ENCODE data around the gene TRIOBP. TPM values are rescaled to one million over a fixed set of nuclear protein-coding genes. Genes with fewer than 3 reads are reported as not detected.

TRIOBP gene
- total and polyA plus RNA-seq, 2 donors (not counting 3 experiments of a cell fraction or from before 2014, with no cell fraction given) = 60.6 to 104 TPM

GRCh38 chr22:37711490-37711889 lies 14.6 kb downstream of the TRIOBP start:
- FAIRE-seq = peak; percentile 21
- Histone ChIP-seq H2AFZ (ENCODE audit: low read depth, low read length) (no peak overlapping the region), H3K36me3 (ENCODE audit: control insufficient read depth in 2 of 2, extremely low read depth in 1 of 2, insufficient read depth in 2 of 2, low read length in 2 of 2) (no peaks in the 10 kb centered on the region), H3K79me2 (ENCODE audit: control insufficient read depth, insufficient read depth, low read length) (no peaks in the 10 kb centered on the region), H3K9me1 (replicated peaks; ENCODE audit: control insufficient read depth, extremely low read depth, insufficient read depth, low read length) (no peaks in the 10 kb centered on the region), H3K4me2 (ENCODE audit: insufficient read depth, low read length) (no peak overlapping the region), H3K9ac (replicated peaks; ENCODE audit: extremely low read depth, insufficient read depth, low read length) (no peak overlapping the region), H3K4me3 (replicated peaks in 1 of 3; ENCODE audit: insufficient read depth in 1 of 3, low read depth in 1 of 3, low read length in 3 of 3) (no peak overlapping the region), H3K4me1 (ENCODE audit: control insufficient read depth, extremely low read depth, insufficient read depth, low read length) (peaks cover 5% of the 10 kb centered on the region), H4K20me1 (replicated peaks; ENCODE audit: control insufficient read depth, extremely low read depth, insufficient read depth, low read length) (no peaks in the 10 kb centered on the region), H3K27ac (ENCODE audit: insufficient read depth, low read depth, low read length) (no peak overlapping the region), H3K9me3 (replicated peaks; ENCODE audit: control insufficient read depth, insufficient read depth, low read length) (no peaks in the 10 kb centered on the region), H3K27me3 (ENCODE audit: control insufficient read depth in 2 of 2, insufficient read depth in 2 of 2, low read length in 2 of 2) (no peaks in the 10 kb centered on the region)
- POLR2A ChIA-PET = no interaction called here
- no peak for TF ChIP-seq CTCF (IDR thresholded peaks at IDR 0.05; ENCODE audit: extremely low read depth in 1 of 2, insufficient read depth in 1 of 2, low read depth in 1 of 2, low read length in 2 of 2)
- no peak for TF ChIP-seq FOS (IDR thresholded peaks at IDR 0.05; ENCODE audit: borderline replicate concordance, insufficient read depth, low read length)
- no peak for TF ChIP-seq POLR2AphosphoS5 (IDR thresholded peaks at IDR 0.05; ENCODE audit: insufficient read depth, low read depth, low read length)
- TF ChIP-seq POLR2A (IDR thresholded peaks at IDR 0.05; ENCODE audit: low read depth, low read length) = no peak
- TF ChIP-seq MYC (IDR thresholded peaks at IDR 0.05; ENCODE audit: low read depth, low read length) = no peak
- TF ChIP-seq JUN (IDR thresholded peaks at IDR 0.05; ENCODE audit: borderline replicate concordance, insufficient read depth, insufficient read length, low read depth) = no peak
- TF ChIP-seq GATA2 (IDR thresholded peaks at IDR 0.05; ENCODE audit: insufficient read depth, insufficient read length, low read depth, low read length) = no peak
- no peak for TF ChIP-seq MAX (IDR thresholded peaks at IDR 0.05; ENCODE audit: insufficient read depth, insufficient read length)
- no peak for TF ChIP-seq EZH2 (IDR thresholded peaks at IDR 0.05; ENCODE audit: borderline replicate concordance, low read depth, low read length, severe bottlenecking)
- intact Hi-C loops (cut with micrococcal nuclease) (no loop called here), dilution Hi-C loops (cut with MboI; ENCODE audit: extremely low pct_ligation_motif_present, low sequenced_read_pairs) (no loop called here)
- CTCF ChIA-PET = interaction anchor here (0.6 to 2.1 kb wide), 6 partner anchors 19 to 70 kb away, joined by 3 to 8 read pairs (median 4); no protein-coding TSS in a partner anchor
- BruUV-seq (replicated peaks) = no TSS peak
- no peak for DNase-seq (ENCODE audit: low read depth, low spot score)

Measured in endothelial cell of umbilical vein (primary cell).